H1 (cell line): ENCODE results near the gene HES1. TPM values are rescaled to one million over a fixed set of nuclear protein-coding genes. Genes with fewer than 3 reads are reported as not detected.

ENCODE experiments used
- CTCF ChIA-PET: fragments of 300-600 bp; sonication (Branson Sonifier 250); formaldehyde crosslinking; loops from one replicate; lab custom pipeline; 2021; ENCODE audit not compliant: partially characterized antibody; lab: Charles Lee
- POLR2A ChIA-PET: fragments of 300-600 bp; sonication (Branson Sonifier 250); formaldehyde crosslinking; loops from one replicate; lab custom pipeline; 2021; ENCODE audit warnings: inconsistent platforms; ENCODE audit not compliant: partially characterized antibody; lab: Charles Lee
- DNase-seq, 2 experiments: peaks; one replicate each; pipeline versions ENCODE4 v3.0.0 to v3.0.0-alpha.2; 2010 to 2022; ENCODE audit warnings: low spot score in 2 of 2, low read depth in 1 of 2, mixed read lengths in 1 of 2
- FAIRE-seq: peaks from 2 replicates; lab custom pipeline; 2011; peaks lifted over from hg19 to GRCh38; lab: Jason Lieb, UNC
- H2AFZ ChIP-seq: 2 replicates; pipeline ENCODE4 v1.8.1; 2012; ENCODE audit warnings: low read length, inconsistent platforms
- H2AK5ac ChIP-seq: 2 replicates; pipeline ENCODE4 v1.6.1; 2013; ENCODE audit warnings: low read depth, low read length
- H2BK120ac ChIP-seq: replicated peaks from 2 replicates; pipeline ENCODE3; 2013; ENCODE audit warnings: low read depth, low read length, inconsistent platforms
- H2BK12ac ChIP-seq: 2 replicates; pipeline ENCODE4 v1.6.1; 2013; ENCODE audit warnings: low read depth, low read length
- H2BK15ac ChIP-seq: 2 replicates; pipeline ENCODE4 v1.6.1; 2013; ENCODE audit warnings: low read length
- H2BK20ac ChIP-seq: 2 replicates; pipeline ENCODE4 v1.6.1; 2013; ENCODE audit warnings: low read length
- H2BK5ac ChIP-seq: 2 replicates; pipeline ENCODE4 v1.6.1; 2013; ENCODE audit warnings: low read depth, low read length
- H3K14ac ChIP-seq: 2 replicates; pipeline ENCODE4 v1.6.1; 2013; ENCODE audit warnings: inconsistent platforms; ENCODE audit not compliant: insufficient read length
- H3K18ac ChIP-seq: 2 replicates; pipeline ENCODE4 v1.6.1; 2013; ENCODE audit warnings: low read length; ENCODE audit errors: extremely low read depth
- H3K23ac ChIP-seq: 2 replicates; pipeline ENCODE4 v1.6.1; 2013; ENCODE audit warnings: inconsistent platforms; ENCODE audit not compliant: insufficient read length
- H3K23me2 ChIP-seq: 2 replicates; pipeline ENCODE4 v1.6.1; 2013; ENCODE audit warnings: low read depth, low read length
- H3K27ac ChIP-seq: 2 replicates; pipeline ENCODE4 v1.6.1; 2011; ENCODE audit warnings: low read depth, low read length, inconsistent platforms
- H3K27me3 ChIP-seq, 4 experiments: replicated peaks in 1 of 4; 1 replicate in 1 of 4; 2 replicates in 3 of 4; pipeline versions ENCODE4 v1.6.1 to v1.8.1; 2011 to 2013; ENCODE audit warnings: low read length in 3 of 4, mild to moderate bottlenecking in 3 of 4, inconsistent platforms in 2 of 4, mixed read lengths in 2 of 4, moderate library complexity in 1 of 4; ENCODE audit not compliant: control insufficient read depth in 3 of 4, insufficient read depth in 3 of 4; ENCODE audit errors: extremely low read depth in 1 of 4
- H3K36me3 ChIP-seq, 4 experiments: 2 replicates each; pipeline versions ENCODE4 v1.6.1 to v1.8.1; 2011 to 2013; ENCODE audit warnings: mild to moderate bottlenecking in 4 of 4, low read length in 3 of 4, moderate library complexity in 2 of 4, control low read depth in 1 of 4, inconsistent platforms in 1 of 4; ENCODE audit not compliant: insufficient read depth in 4 of 4, control insufficient read depth in 2 of 4
- H3K4ac ChIP-seq: replicated peaks from 2 replicates; pipeline ENCODE3; 2013; ENCODE audit warnings: low read length, low read depth, mixed read lengths, inconsistent platforms; ENCODE audit not compliant: insufficient read length
- H3K4me1 ChIP-seq, 4 experiments: replicated peaks in 1 of 4; 1 replicate in 1 of 4; 2 replicates in 3 of 4; pipeline versions ENCODE4 v1.6.1 to v1.8.1; 2011 to 2013; ENCODE audit warnings: low read length in 3 of 4, inconsistent platforms in 2 of 4, mixed read lengths in 1 of 4; ENCODE audit not compliant: insufficient read depth in 4 of 4, control insufficient read depth in 3 of 4
- H3K4me2 ChIP-seq, 2 experiments: 2 replicates each; pipeline versions ENCODE4 v1.6.1 to v1.8.1; 2011 to 2013; ENCODE audit warnings: low read depth in 2 of 2, low read length in 2 of 2, control low read depth in 1 of 2, inconsistent platforms in 1 of 2, mild to moderate bottlenecking in 1 of 2; ENCODE audit not compliant: insufficient read depth in 1 of 2
- H3K4me3 ChIP-seq, 4 experiments: fragments of 200-600, 300-600 bp in 1 of 4; sonication (generic), shearing (Covaris generic), sonication (Bioruptor Twin) in 1 of 4; 2 replicates each; pipeline versions ENCODE4 v1.5.1 to v1.8.1; 2011 to 2016; ENCODE audit warnings: low read length in 4 of 4, low read depth in 3 of 4, control low read depth in 2 of 4, inconsistent platforms in 2 of 4, mild to moderate bottlenecking in 2 of 4, mixed read lengths in 1 of 4, moderate library complexity in 1 of 4; ENCODE audit not compliant: insufficient read depth in 2 of 4; ENCODE audit errors: extremely low read depth in 1 of 4
- H3K56ac ChIP-seq: replicated peaks from 2 replicates; pipeline ENCODE3; 2013; ENCODE audit warnings: low read depth, mild to moderate bottlenecking, mixed read lengths, low read length, inconsistent platforms; ENCODE audit not compliant: insufficient read length
- H3K79me1 ChIP-seq: 2 replicates; pipeline ENCODE4 v1.6.1; 2013; ENCODE audit warnings: low read depth, low read length, control low read depth
- H3K79me2 ChIP-seq, 2 experiments: 2 replicates each; pipeline versions ENCODE4 v1.6.1 to v1.8.1; 2012 to 2013; ENCODE audit warnings: low read length in 2 of 2, mild to moderate bottlenecking in 2 of 2, inconsistent platforms in 1 of 2; ENCODE audit not compliant: insufficient read depth in 2 of 2, control insufficient read depth in 1 of 2
- H3K9ac ChIP-seq, 4 experiments: replicated peaks in 1 of 4; 1 replicate in 1 of 4; 2 replicates in 3 of 4; pipeline versions ENCODE4 v1.6.1 to v1.8.1; 2011 to 2013; ENCODE audit warnings: low read depth in 3 of 4, low read length in 3 of 4, control low read depth in 2 of 4, mild to moderate bottlenecking in 2 of 4, moderate library complexity in 2 of 4, inconsistent platforms in 1 of 4; ENCODE audit errors: extremely low read depth in 1 of 4
- H3K9me3 ChIP-seq, 2 experiments: 2 replicates each; pipeline versions ENCODE4 v1.6.1 to v1.8.1; 2012 to 2013; ENCODE audit warnings: mild to moderate bottlenecking in 2 of 2, moderate library complexity in 2 of 2, control low read depth in 1 of 2, inconsistent platforms in 1 of 2, low read depth in 1 of 2, low read length in 1 of 2, mixed read lengths in 1 of 2; ENCODE audit not compliant: insufficient read depth in 2 of 2
- H4K20me1 ChIP-seq, 2 experiments: replicated peaks in 1 of 2; 2 replicates each; pipeline versions ENCODE3 to v1.8.1; 2011 to 2013; ENCODE audit warnings: inconsistent platforms in 2 of 2, low read length in 2 of 2, mild to moderate bottlenecking in 1 of 2; ENCODE audit not compliant: insufficient read depth in 2 of 2, control insufficient read depth in 1 of 2
- H4K5ac ChIP-seq: 2 replicates; pipeline ENCODE4 v1.6.1; 2013; ENCODE audit warnings: low read length, low read depth, mixed read lengths, inconsistent platforms; ENCODE audit not compliant: insufficient read length
- H4K8ac ChIP-seq: 2 replicates; pipeline ENCODE4 v1.8.0; 2013; ENCODE audit warnings: mild to moderate bottlenecking, moderate library complexity, low read length, inconsistent platforms; ENCODE audit not compliant: insufficient read depth; ENCODE audit errors: extremely low read depth
- H4K91ac ChIP-seq: replicated peaks from 2 replicates; pipeline ENCODE3; 2013; ENCODE audit warnings: low read length, mixed read lengths, inconsistent platforms; ENCODE audit not compliant: insufficient read length
- BCL11A ChIP-seq, 2 experiments: IDR thresholded peaks; one replicate each; pipeline ENCODE4 v1.6.1; 2011; ENCODE audit warnings: low read depth in 2 of 2, low read length in 2 of 2, mild to moderate bottlenecking in 2 of 2
- CREB1 ChIP-seq: IDR thresholded peaks from 2 replicates; pipeline ENCODE4 v1.6.1; 2012; ENCODE audit warnings: inconsistent platforms
- EP300 ChIP-seq, 2 experiments: IDR thresholded peaks; 1 replicate in 1 of 2; 2 replicates in 1 of 2; pipeline ENCODE4 v1.6.1; 2011 to 2012; ENCODE audit warnings: low read depth in 2 of 2, low read length in 2 of 2, mild to moderate bottlenecking in 2 of 2, borderline replicate concordance in 1 of 2, inconsistent platforms in 1 of 2, moderate library complexity in 1 of 2
- GABPA ChIP-seq: IDR thresholded peaks from 2 replicates; pipeline ENCODE4 v1.6.1; 2011; ENCODE audit warnings: mild to moderate bottlenecking, low read length, moderate library complexity, borderline replicate concordance; ENCODE audit not compliant: insufficient read depth
- KDM1A ChIP-seq: fragments of 200-600, 300-600 bp; sonication (generic); IDR thresholded peaks from 2 replicates; pipeline ENCODE4 v1.7.1; 2016; ENCODE audit warnings: mild to moderate bottlenecking, low read length, borderline replicate concordance
- KDM4A ChIP-seq: IDR thresholded peaks from one replicate; pipeline ENCODE4 v1.7.1; 2012; ENCODE audit warnings: low read depth, mild to moderate bottlenecking, moderate library complexity, low read length, inconsistent platforms; ENCODE audit not compliant: severe bottlenecking
- RNF2 ChIP-seq: fragments of 200-900, 300-1000 bp; sonication (generic); IDR thresholded peaks from 2 replicates; pipeline ENCODE4 v1.7.1; 2016; ENCODE audit warnings: borderline replicate concordance, low read depth, mild to moderate bottlenecking, antibody characterized with exemption, low read length; ENCODE audit not compliant: poor library complexity, severe bottlenecking; ENCODE audit errors: missing control alignments
- RXRA ChIP-seq: IDR thresholded peaks from 2 replicates; pipeline ENCODE4 v1.6.1; 2011; ENCODE audit warnings: low read depth, mild to moderate bottlenecking, low read length, moderate library complexity; ENCODE audit not compliant: insufficient read depth
- SIN3A ChIP-seq, 2 experiments: IDR thresholded peaks in 1 of 2; conservative IDR thresholded peaks in 1 of 2; 2 replicates each; pipeline ENCODE4 v1.6.1; 2011 to 2012; ENCODE audit warnings: low read length in 2 of 2, improper control_type of control experiment in 1 of 2, low read depth in 1 of 2, mild to moderate bottlenecking in 1 of 2
- SIX5 ChIP-seq: IDR thresholded peaks from 2 replicates; pipeline ENCODE4 v1.6.1; 2011; ENCODE audit warnings: mild to moderate bottlenecking, low read depth, low read length
- WGBS, 2 experiments: shearing (Covaris generic) in 1 of 2; methylation state at CpG; one replicate each; pipeline versions ENCODE4 v1.1.6 to v1.1.7; 2013 to 2015; ENCODE audit warnings: low lambda C conversion rate in 2 of 2, mixed read lengths in 2 of 2, inconsistent platforms in 1 of 2, low coverage in 1 of 2, missing lambda C conversion rate in 1 of 2; ENCODE audit not compliant: insufficient replicate concordance in 2 of 2, insufficient coverage in 1 of 2, insufficient read length in 1 of 2; ENCODE audit errors: extremely low coverage in 1 of 2, missing lambda C conversion rate in 1 of 2; 5-methylcytosine and 5-hydroxymethylcytosine counted together
- polyA plus RNA-seq, 7 experiments: library from polyadenylated mRNA; depleted of rRNA in 3 of 7; stranded (reverse) in 5 of 7; unstranded in 2 of 7; fragments of >200 nt in 5 of 7; fragments of 200-250 nt in 2 of 7; gene quantifications; 1 replicate in 5 of 7; 2 replicates in 1 of 7; 4 replicates in 1 of 7; pipeline versions ENCODE4 v1.2.1 to v1.2.3, GENCODE V29; 2011 to 2013; ENCODE audit warnings: missing spikeins in 2 of 7, mixed read lengths in 2 of 7
- total RNA-seq: library from RNA; stranded (reverse); fragmentation: NEBNext Ultra II Directional; extraction: Animal tissue kit (Norgen Biotek cat#: 25700); gene quantifications from 2 replicates; pipeline ENCODE4 v1.2.1, GENCODE V29; 2021
- TF ChIP-seq, protein P1 (sequence below): IDR thresholded peaks from 2 replicates; pipeline ENCODE4 v1.6.1; 2011; ENCODE audit warnings: low read length, improper control_type of control experiment
- TF ChIP-seq, protein P2 (sequence below): IDR thresholded peaks from 2 replicates; pipeline ENCODE4 v1.6.1; 2012; ENCODE audit warnings: inconsistent platforms

Gene HES1
- total and polyA plus RNA-seq, 2 of the 8 experiments (the other 6 are each of a cell fraction or from before 2014, with no cell fraction given) = 7.9 to 12.9 TPM

DNA sequence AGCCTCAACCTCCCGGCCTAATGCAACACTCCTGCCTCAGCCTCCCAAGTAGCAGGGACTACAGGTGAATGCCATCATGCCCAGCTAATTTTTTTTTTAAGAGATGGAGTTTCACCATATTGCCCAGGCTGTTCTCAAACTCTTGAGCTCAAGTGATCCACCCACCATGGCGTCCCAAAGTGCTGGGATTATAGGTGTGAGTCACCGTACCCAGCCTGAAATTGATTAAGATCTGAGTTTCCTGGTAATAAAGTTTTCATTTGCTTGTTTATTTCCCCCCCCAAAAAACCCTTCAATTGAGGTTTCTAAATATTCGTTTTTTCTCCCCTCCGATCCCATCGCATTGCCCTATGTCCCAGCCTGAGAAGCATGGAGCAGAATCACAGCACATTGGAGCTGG is 39.0 kb downstream of the HES1 start:
- Histone ChIP-seq H4K20me1 (no peaks in the 10 kb centered on the region), H2BK15ac (no peak overlapping the region), H3K4me2 (no peak overlapping the region), H3K14ac (no peak overlapping the region), H2BK120ac (no peak overlapping the region), H2BK5ac (no peak overlapping the region), H3K36me3 (no peaks in the 10 kb centered on the region), H2BK12ac (no peak overlapping the region), H3K4ac (no peak overlapping the region), H3K56ac (no peak overlapping the region), H4K8ac (no peak overlapping the region), H3K79me1 (no peaks in the 10 kb centered on the region), H4K5ac (no peak overlapping the region), H3K18ac (no peak overlapping the region), H3K27me3 (no peaks in the 10 kb centered on the region; a peak in 1 of 7 replicates), H2AFZ (no peak overlapping the region), H3K9me3 (no peaks in the 10 kb centered on the region), H3K79me2 (no peaks in the 10 kb centered on the region), H3K23ac (no peak overlapping the region), H2AK5ac (no peak overlapping the region), H3K23me2 (no peaks in the 10 kb centered on the region), H3K4me1 (peaks cover 0 to 21% (median 6%) of the 10 kb centered on the region in 4 experiments; a peak in 5 of 7 replicates), H3K9ac (no peak overlapping the region), H4K91ac (no peak overlapping the region), H3K4me3 (no peak overlapping the region), H3K27ac (no peak overlapping the region), H2BK20ac (no peak overlapping the region)
- DNase-seq (no peak), FAIRE-seq (no peak)
- 89 to 100% methylated on average over 3 to 6 of the region's 6 CpGs for WGBS, 2 experiments
- ChIA-PET CTCF (interaction anchor here (0.8 to 0.9 kb wide), 2 partner anchors 16 to 161 kb away, joined by 3 to 4 read pairs; no protein-coding TSS in a partner anchor), POLR2A (interaction anchor here (0.6 kb wide), 1 partner anchor 34 kb away, joined by 3 read pairs; no protein-coding TSS in a partner anchor)
- TF ChIP-seq EP300 (IDR thresholded peaks at IDR 0.05; ENCODE audit: borderline replicate concordance in 1 of 2, low read depth in 2 of 2, low read length in 2 of 2) (no peak), GABPA (no peak), CREB1 (no peak), SIN3A (conservative IDR thresholded peaks at IDR 0.05 in 1 of 2, IDR thresholded peaks at IDR 0.05 in 1 of 2; ENCODE audit: low read depth in 1 of 2, low read length in 2 of 2) (no peak), BCL11A (IDR thresholded peaks at IDR 0.05; ENCODE audit: low read depth in 2 of 2, low read length in 2 of 2) (no peak), KDM1A (no peak), RXRA (no peak), KDM4A (no peak), SIX5 (no peak), RNF2 (no peak)
- TF ChIP-seq, protein P1, sequence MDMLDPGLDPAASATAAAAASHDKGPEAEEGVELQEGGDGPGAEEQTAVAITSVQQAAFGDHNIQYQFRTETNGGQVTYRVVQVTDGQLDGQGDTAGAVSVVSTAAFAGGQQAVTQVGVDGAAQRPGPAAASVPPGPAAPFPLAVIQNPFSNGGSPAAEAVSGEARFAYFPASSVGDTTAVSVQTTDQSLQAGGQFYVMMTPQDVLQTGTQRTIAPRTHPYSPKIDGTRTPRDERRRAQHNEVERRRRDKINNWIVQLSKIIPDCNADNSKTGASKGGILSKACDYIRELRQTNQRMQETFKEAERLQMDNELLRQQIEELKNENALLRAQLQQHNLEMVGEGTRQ = no peak
- TF ChIP-seq, protein P2, sequence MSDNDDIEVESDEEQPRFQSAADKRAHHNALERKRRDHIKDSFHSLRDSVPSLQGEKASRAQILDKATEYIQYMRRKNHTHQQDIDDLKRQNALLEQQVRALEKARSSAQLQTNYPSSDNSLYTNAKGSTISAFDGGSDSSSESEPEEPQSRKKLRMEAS = no peak
